ENCODE results near the gene NSUN4. TPM values are rescaled to one million over a fixed set of nuclear protein-coding genes. Genes with fewer than 3 reads are reported as not detected.

The NSUN4 gene
- total RNA-seq, result 10 to 100 TPM; 22.3 to 22.5 TPM

GRCh38 chr1:46340404-46341221 lies at the start of gene NSUN4:
Gene NSUN4 (plus strand): TSS chr1:46340807. CDS start chr1:46340827, 20 bp downstream.
- no peaks in the 10 kb centered on the region for H3K9me3 Mint-ChIP-seq (ENCODE audit: insufficient read depth)
- ChIA-PET POLR2A (interaction anchor here (0.6 to 3.1 kb wide), 9 partner anchors 10 to 333 kb away, joined by 3 to 30 read pairs (median 5); partner anchors contain the start of genes LRRC41, RAD54L and UQCRH), CTCF (interaction anchor here (0.7 to 3.4 kb wide), 16 partner anchors 8 to 95 kb away, joined by 3 to 23 read pairs (median 4); partner anchors contain the start of genes LRRC41, RAD54L and UQCRH)
- H3K27me3 Mint-ChIP-seq (ENCODE audit: low read depth), result no peaks in the 10 kb centered on the region
- ATAC-seq (peak; percentile 92), DNase-seq (peak; percentile 89)
- peaks cover 17% of the 10 kb centered on the region for H3K36me3 Mint-ChIP-seq (ENCODE audit: low read depth)
- peak within 1 kb of the TSS; percentile 100 for H3K4me3 Mint-ChIP-seq
- peak within 1 kb of the TSS; percentile 100 for H3K27ac Mint-ChIP-seq
- H3K4me1 Mint-ChIP-seq (ENCODE audit: low read depth), result peaks cover 34% of the 10 kb centered on the region

DNA sequence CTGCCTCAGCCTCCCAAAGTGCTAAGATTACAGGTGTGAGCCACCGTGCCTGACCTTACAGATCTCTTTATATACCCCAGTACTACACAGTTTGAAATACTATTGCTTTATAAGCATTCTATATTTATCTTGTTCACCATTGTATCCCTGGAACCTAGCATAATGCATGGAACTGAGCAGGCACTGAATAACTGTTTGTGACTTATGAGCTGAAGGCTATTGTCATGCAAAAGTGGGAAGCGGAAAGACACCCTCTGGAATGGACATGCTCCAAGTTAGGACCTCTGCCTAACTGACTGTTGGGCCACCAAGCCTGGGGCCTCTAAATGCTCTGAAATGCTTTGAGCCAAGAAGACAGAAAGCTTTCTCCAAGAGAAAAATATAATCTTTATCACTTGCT lies 45.3 kb upstream of the NSUN4 start:
- ChIA-PET POLR2A (interaction anchor here (1.2 to 2.4 kb wide), 3 partner anchors 8 to 14 kb away, joined by 3 to 9 read pairs (median 7); partner anchors contain the start of genes LRRC41 and UQCRH), CTCF (interaction anchor here (1.1 to 1.9 kb wide), 2 partner anchors 52 to 72 kb away, joined by 3 to 4 read pairs; no protein-coding TSS in a partner anchor)
- Mint-ChIP-seq H3K27ac (no peak overlapping the region), H3K36me3 (ENCODE audit: low read depth) (peaks cover 31% of the 10 kb centered on the region), H3K4me3 (no peak overlapping the region), H3K9me3 (ENCODE audit: insufficient read depth) (no peaks in the 10 kb centered on the region), H3K27me3 (ENCODE audit: low read depth) (no peaks in the 10 kb centered on the region), H3K4me1 (ENCODE audit: low read depth) (peaks cover under 1% of the 10 kb centered on the region)
- ATAC-seq, result no peak
- DNase-seq, result no peak

DNA sequence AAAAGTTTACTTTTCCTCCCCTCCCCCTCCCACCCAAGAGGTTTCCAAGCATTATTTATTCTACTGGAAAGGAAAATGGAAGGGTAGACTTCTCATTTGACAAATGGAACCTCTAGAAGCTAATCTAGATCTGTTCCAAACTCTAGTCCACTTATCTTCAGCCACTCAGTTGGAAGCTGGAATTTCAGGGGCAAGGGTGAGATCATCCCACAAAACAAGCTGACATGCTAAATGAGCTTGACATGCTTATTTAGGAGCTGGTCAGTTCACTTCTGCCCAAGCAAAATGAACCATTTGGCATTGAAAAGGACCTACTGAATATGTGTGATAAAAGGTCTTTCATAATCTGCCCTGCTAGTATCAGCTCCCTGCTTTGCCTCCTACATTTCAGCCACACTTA lies 42.2 kb upstream of the NSUN4 start:
- H3K9me3 Mint-ChIP-seq (ENCODE audit: insufficient read depth), result no peaks in the 10 kb centered on the region
- ATAC-seq (no peak), DNase-seq (no peak)
- no peak overlapping the region for H3K4me3 Mint-ChIP-seq
- ChIA-PET CTCF (interaction anchor here (1.6 kb wide), 2 partner anchors 9 to 42 kb away, joined by 3 to 4 read pairs; no protein-coding TSS in a partner anchor), POLR2A (no interaction called here)
- no peak overlapping the region for H3K27ac Mint-ChIP-seq
- H3K4me1 Mint-ChIP-seq (ENCODE audit: low read depth), result peaks cover 14% of the 10 kb centered on the region
- H3K27me3 Mint-ChIP-seq (ENCODE audit: low read depth), result no peaks in the 10 kb centered on the region
- H3K36me3 Mint-ChIP-seq (ENCODE audit: low read depth), result peaks cover 26% of the 10 kb centered on the region

DNA sequence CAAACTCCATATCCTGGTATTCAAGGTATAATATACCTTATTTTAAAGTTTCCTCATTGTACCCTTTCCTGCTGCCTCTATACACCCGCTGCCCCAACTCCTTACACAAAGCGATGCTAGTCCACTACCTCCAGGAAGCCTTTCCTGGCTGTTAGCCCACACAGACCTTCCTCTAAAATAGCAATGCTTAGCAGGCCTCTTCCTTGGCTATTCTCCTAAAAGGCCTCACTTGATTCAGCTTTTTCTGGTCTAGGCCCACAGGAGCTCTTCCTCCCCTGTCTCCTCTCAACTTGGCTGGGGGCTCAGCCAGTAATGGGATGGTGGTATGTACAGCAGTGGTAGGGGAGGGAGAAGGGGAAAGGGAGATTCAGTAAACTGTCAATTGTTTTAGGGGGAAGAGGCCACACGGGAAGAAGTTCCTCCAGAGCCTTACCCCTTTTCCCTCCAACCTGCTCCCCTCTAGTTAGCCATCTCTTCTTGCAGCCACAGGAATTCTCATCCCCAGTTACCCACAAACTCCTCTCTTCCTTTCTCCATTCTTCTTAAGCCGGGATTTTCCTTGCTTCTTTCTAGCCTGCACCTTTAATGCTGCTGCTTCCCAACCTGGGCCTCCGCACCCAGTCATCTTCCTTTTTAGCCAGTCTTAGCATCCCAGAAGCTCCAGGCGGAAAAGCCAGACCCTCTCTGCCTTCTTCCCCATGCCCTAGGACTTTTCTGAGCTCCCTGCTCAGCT lies 39.8 kb upstream of the NSUN4 start:
- ATAC-seq (no peak), DNase-seq (no peak)
- ChIA-PET POLR2A (interaction anchor here (0.9 to 1.2 kb wide), 2 partner anchors 10 to 39 kb away, joined by 3 read pairs; no protein-coding TSS in a partner anchor), CTCF (interaction anchor here (1.5 to 1.7 kb wide), 2 partner anchors 40 to 47 kb away, joined by 4 to 9 read pairs; partner anchors contain the start of gene NSUN4)
- peaks cover 31% of the 10 kb centered on the region for H3K36me3 Mint-ChIP-seq (ENCODE audit: low read depth)
- H3K27me3 Mint-ChIP-seq (ENCODE audit: low read depth), result no peaks in the 10 kb centered on the region
- peak overlapping the region; percentile 94 for H3K4me3 Mint-ChIP-seq
- H3K27ac Mint-ChIP-seq, result peak overlapping the region; percentile 99
- peaks cover 26% of the 10 kb centered on the region for H3K4me1 Mint-ChIP-seq (ENCODE audit: low read depth)
- H3K9me3 Mint-ChIP-seq (ENCODE audit: insufficient read depth), result no peaks in the 10 kb centered on the region

DNA sequence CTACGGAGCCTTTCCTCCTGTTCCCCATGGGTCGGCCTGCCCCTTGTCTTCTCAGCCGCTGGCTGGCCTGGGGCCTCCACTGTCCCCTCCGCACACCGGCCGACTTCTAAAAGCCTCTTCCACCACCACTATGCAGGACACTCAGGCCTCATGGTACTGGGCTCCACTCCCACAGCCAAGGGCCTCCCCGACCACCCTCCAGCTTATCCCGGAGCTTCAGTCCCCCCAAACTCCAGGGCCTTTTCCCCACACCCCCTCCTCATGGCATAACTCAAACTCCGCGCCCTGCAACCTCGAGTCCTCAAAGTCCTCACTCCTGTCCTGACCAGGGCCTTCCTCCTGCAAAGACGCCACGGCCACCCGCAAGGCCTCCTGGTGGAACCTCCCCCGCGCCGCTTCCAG lies 39.2 kb upstream of the NSUN4 start:
- Mint-ChIP-seq H3K36me3 (ENCODE audit: low read depth) (peaks cover 29% of the 10 kb centered on the region), H3K27me3 (ENCODE audit: low read depth) (no peaks in the 10 kb centered on the region), H3K4me1 (ENCODE audit: low read depth) (peaks cover 32% of the 10 kb centered on the region), H3K9me3 (ENCODE audit: insufficient read depth) (no peaks in the 10 kb centered on the region), H3K4me3 (peak overlapping the region; percentile 94), H3K27ac (peak overlapping the region; percentile 99)
- POLR2A ChIA-PET, result interaction anchor here (0.9 kb wide), 1 partner anchor 11 kb away, joined by 3 read pairs; no protein-coding TSS in a partner anchor
- ATAC-seq (no peak), DNase-seq (no peak)
- CTCF ChIA-PET, result interaction anchor here (1.7 kb wide), 1 partner anchor 46 kb away, joined by 9 read pairs; no protein-coding TSS in a partner anchor

DNA sequence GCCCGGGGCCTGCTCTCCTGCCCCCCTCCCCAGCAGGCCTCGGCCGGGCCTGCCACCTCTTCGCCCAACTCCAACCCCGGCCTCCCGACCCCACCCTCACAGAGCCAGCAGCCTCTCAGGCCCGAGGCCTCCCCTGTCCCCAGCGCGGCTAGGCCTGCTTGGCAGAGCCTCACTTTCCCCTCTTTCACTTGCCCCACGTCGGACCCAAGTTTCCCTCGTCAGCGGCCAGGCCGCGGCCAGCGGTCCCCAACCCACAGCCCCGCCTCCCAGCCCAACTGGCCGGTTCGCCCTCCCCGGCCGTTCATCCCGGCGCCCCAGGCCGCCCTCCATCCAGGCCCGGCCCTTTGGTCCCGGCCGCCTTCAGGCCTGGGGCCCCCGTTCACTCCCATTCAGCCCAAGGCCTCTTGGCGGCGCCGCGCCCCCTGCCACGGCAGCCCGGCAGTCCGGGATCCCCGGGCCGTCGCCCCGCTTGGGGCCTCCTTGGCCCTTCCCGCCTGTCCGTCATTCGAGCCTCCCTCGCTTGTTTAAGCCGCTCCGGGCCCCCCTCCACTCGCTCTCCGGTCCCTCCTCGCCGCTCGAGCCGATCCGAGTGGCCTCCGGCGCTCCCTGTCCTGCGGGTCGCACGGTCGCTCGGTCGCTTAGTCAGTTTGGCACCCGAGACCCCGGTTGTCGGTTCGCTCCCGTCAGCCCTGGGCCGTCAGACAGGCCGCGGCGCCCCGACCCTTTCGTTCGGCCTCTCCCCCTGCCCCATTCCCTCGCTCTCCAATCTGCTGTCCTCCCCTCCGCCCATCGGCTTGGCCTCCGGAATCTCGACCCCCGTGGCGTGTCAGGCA lies 38.6 kb upstream of the NSUN4 start:
- CTCF ChIA-PET, result interaction anchor here (1.7 to 2.1 kb wide), 2 partner anchors 46 to 48 kb away, joined by 5 to 9 read pairs; no protein-coding TSS in a partner anchor
- DNase-seq (peak; percentile 55), ATAC-seq (peak; percentile 43)
- peaks cover 23% of the 10 kb centered on the region for H3K36me3 Mint-ChIP-seq (ENCODE audit: low read depth)
- H3K9me3 Mint-ChIP-seq (ENCODE audit: insufficient read depth), result no peaks in the 10 kb centered on the region
- POLR2A ChIA-PET, result interaction anchor here (0.9 to 2.5 kb wide), 3 partner anchors 11 to 55 kb away, joined by 3 to 30 read pairs (median 21); partner anchors contain the start of genes NSUN4 and RAD54L
- H3K27me3 Mint-ChIP-seq (ENCODE audit: low read depth), result no peaks in the 10 kb centered on the region
- H3K4me3 Mint-ChIP-seq, result peak overlapping the region; percentile 94
- peak overlapping the region; percentile 99 for H3K27ac Mint-ChIP-seq
- H3K4me1 Mint-ChIP-seq (ENCODE audit: low read depth), result peaks cover 37% of the 10 kb centered on the region

DNA sequence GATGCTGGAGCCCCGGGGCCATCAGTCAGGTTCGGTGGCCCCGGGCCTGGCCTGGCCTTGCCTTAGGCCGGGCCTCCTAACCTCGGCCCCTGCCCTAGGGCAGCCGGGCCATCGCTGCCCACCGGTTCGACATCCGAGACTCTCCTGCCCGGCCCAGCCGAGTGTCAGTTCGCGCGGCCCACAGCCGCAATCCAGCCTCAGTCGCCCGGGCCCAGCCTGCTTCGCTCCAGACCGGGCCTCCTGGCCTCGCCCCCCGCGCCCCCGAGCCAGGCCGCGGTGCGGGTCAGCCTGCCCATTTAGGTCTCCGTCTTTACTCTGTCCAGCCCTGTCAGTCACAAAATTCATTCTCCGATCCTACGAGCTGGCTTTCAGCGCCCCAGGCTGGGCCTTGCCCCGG lies 38.0 kb upstream of the NSUN4 start:
- ATAC-seq (peak; percentile 26), DNase-seq (peak; percentile 38)
- H3K4me3 Mint-ChIP-seq, result peak overlapping the region; percentile 94
- no peaks in the 10 kb centered on the region for H3K9me3 Mint-ChIP-seq (ENCODE audit: insufficient read depth)
- POLR2A ChIA-PET, result interaction anchor here (0.5 to 2.5 kb wide), 12 partner anchors 8 to 416 kb away, joined by 3 to 30 read pairs (median 6); partner anchors contain the start of genes EFCAB14, NSUN4 and RAD54L
- CTCF ChIA-PET, result interaction anchor here (1.8 to 2.7 kb wide), 5 partner anchors 38 to 58 kb away, joined by 4 to 23 read pairs (median 15); partner anchors contain the start of genes NSUN4 and RAD54L
- H3K4me1 Mint-ChIP-seq (ENCODE audit: low read depth), result peaks cover 41% of the 10 kb centered on the region
- H3K27ac Mint-ChIP-seq, result peak overlapping the region; percentile 99
- peaks cover 19% of the 10 kb centered on the region for H3K36me3 Mint-ChIP-seq (ENCODE audit: low read depth)
- no peaks in the 10 kb centered on the region for H3K27me3 Mint-ChIP-seq (ENCODE audit: low read depth)

- ATAC-seq, result peak; percentile 84
- CTCF ChIA-PET, result interaction anchor here (0.8 to 2.7 kb wide), 6 partner anchors 38 to 58 kb away, joined by 3 to 23 read pairs (median 10); partner anchors contain the start of genes NSUN4 and RAD54L
- peak; percentile 94 for DNase-seq
- Mint-ChIP-seq H3K4me3 (peak within 1 kb of the TSS; percentile 94), H3K36me3 (ENCODE audit: low read depth) (peaks cover 17% of the 10 kb centered on the region), H3K27ac (peak within 1 kb of the TSS; percentile 99), H3K27me3 (ENCODE audit: low read depth) (no peaks in the 10 kb centered on the region), H3K4me1 (ENCODE audit: low read depth) (peaks cover 47% of the 10 kb centered on the region), H3K9me3 (ENCODE audit: insufficient read depth) (no peaks in the 10 kb centered on the region)
- POLR2A ChIA-PET, result interaction anchor here (0.5 to 2.5 kb wide), 17 partner anchors 9 to 616 kb away, joined by 3 to 30 read pairs (median 3); partner anchors contain the start of genes EFCAB14, GPBP1L1, NSUN4 and RAD54L
These were observed 37.4 kb upstream of the NSUN4 start, which contains the start of the genes LRRC41 and UQCRH for GRCh38 chr1:46303038-46303871. Gene LRRC41 (minus strand): TSS chr1:46303616. CDS start chr1:46303322, 294 bp downstream. Gene UQCRH (plus strand): TSS chr1:46303698. CDS start chr1:46303767, 69 bp downstream.

DNA sequence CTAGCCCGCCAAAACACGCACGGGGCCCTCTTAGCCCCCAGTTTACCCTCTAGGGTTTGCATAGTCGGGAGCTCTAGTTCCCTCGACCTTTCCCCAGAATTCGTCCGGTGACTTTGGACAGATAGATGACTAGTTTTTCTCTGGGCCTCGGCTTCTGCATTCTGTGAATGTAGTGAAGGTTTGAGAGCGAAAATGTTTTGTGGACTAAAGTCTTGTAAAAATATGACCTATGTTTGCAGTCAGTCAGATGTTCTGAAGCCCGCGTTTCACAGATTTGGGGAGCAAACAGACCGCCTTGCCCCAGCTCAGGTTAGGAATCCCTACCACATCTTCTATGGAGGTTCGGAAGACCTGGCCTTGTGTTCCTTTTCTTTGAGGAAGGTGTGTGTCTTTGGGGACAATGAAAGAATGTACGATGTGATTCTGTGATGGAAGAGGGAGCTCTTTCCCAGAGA lies 36.7 kb upstream of the NSUN4 start:
- no peaks in the 10 kb centered on the region for H3K9me3 Mint-ChIP-seq (ENCODE audit: insufficient read depth)
- CTCF ChIA-PET, result interaction anchor here (0.8 to 2.7 kb wide), 6 partner anchors 37 to 59 kb away, joined by 3 to 23 read pairs (median 10); partner anchors contain the start of genes NSUN4 and RAD54L
- POLR2A ChIA-PET, result interaction anchor here (0.5 to 2.5 kb wide), 13 partner anchors 9 to 617 kb away, joined by 3 to 30 read pairs (median 5); partner anchors contain the start of genes GPBP1L1, NSUN4 and RAD54L
- H3K36me3 Mint-ChIP-seq (ENCODE audit: low read depth), result peaks cover 21% of the 10 kb centered on the region
- H3K27me3 Mint-ChIP-seq (ENCODE audit: low read depth), result no peaks in the 10 kb centered on the region
- H3K27ac Mint-ChIP-seq, result peak overlapping the region; percentile 99
- DNase-seq (no peak), ATAC-seq (no peak)
- peak overlapping the region; percentile 94 for H3K4me3 Mint-ChIP-seq
- peaks cover 52% of the 10 kb centered on the region for H3K4me1 Mint-ChIP-seq (ENCODE audit: low read depth)
